Heart right ventricle (tissue), 16 donors: Measurements from ENCODE around the gene NT5M. TPM values are rescaled to one million over a fixed set of nuclear protein-coding genes. Genes with fewer than 3 reads are reported as not detected.
A peak's percentile ranks its signal among the peaks of the same experiment; 100 is the strongest.

Experiments used
- ATAC-seq, 8 donors: fragments of 200-7000 bp; cut with Tn5 transposase; one replicate each; pipeline ENCODE4 v1.9.1; 2020; ENCODE audit warnings: mild to moderate bottlenecking in 8 of 8, moderate library complexity in 8 of 8, moderate number of reproducible peaks in 1 of 8
- DNase-seq, 2 donors: peaks; one replicate each; pipeline ENCODE4 v3.0.0-alpha.2; 2020
- H3K27ac ChIP-seq, 10 donors: fragments of 200-600 bp; sonication (generic) in 2 of 10; one replicate each; pipeline versions ENCODE4 v1.5.0 to v1.8.0; 2020 to 2022; ENCODE audit warnings: mild to moderate bottlenecking in 3 of 10
- H3K27me3 ChIP-seq, 7 donors: fragments of 200-600 bp; one replicate each; pipeline ENCODE4 v1.8.0; 2021 to 2022; ENCODE audit warnings: mild to moderate bottlenecking in 2 of 7
- H3K36me3 ChIP-seq, 9 donors: fragments of 200-600 bp; sonication (generic) in 1 of 9; one replicate each; pipeline versions ENCODE4 v1.5.0 to v1.8.0; 2020 to 2022; ENCODE audit warnings: mild to moderate bottlenecking in 2 of 9
- H3K4me1 ChIP-seq, 9 donors: fragments of 200-600 bp; sonication (generic) in 1 of 9; one replicate each; pipeline versions ENCODE4 v1.5.0 to v1.8.0; 2020 to 2022; ENCODE audit warnings: mild to moderate bottlenecking in 4 of 9
- H3K4me3 ChIP-seq, 10 donors: fragments of 200-600 bp; sonication (generic) in 2 of 10; one replicate each; pipeline versions ENCODE4 v1.5.0 to v1.8.0; 2020 to 2022; ENCODE audit warnings: mild to moderate bottlenecking in 7 of 10, moderate library complexity in 2 of 10
- H3K9me3 ChIP-seq, 11 donors: fragments of 200-600 bp in 10 of 11; sonication (generic) in 2 of 11; one replicate each; pipeline versions ENCODE4 v1.5.0 to v1.8.0; 2013 to 2022; ENCODE audit warnings: mild to moderate bottlenecking in 2 of 11, control low read depth in 1 of 11, moderate library complexity in 1 of 11
- CTCF ChIP-seq, 9 donors: fragments of 200-600 bp; sonication (generic) in 2 of 9; IDR thresholded peaks; one replicate each; pipeline versions ENCODE4 v1.5.0 to v1.8.0; 2021 to 2022; ENCODE audit warnings: antibody characterized with exemption in 9 of 9, mild to moderate bottlenecking in 5 of 9, moderate library complexity in 1 of 9
- WGBS, 2 donors: extraction: QIAGEN DNeasy Blood & Tissue Kit; methylation state at CpG; one replicate each; pipeline ENCODE4 v1.1.7; 2013; ENCODE audit warnings: inconsistent platforms in 1 of 2; 5-methylcytosine and 5-hydroxymethylcytosine counted together
- intact Hi-C, 10 donors: fragments of 100-400 bp; cut with DNase I; formaldehyde crosslinking; loops; one replicate each; pipeline versions ENCODE4 v1.11.1 to v1.14.2; 2022
- polyA plus RNA-seq, 2 donors: library from polyadenylated mRNA; stranded (reverse); fragments of 200-250 nt; gene quantifications; one replicate each; pipeline ENCODE4 v1.2.3, GENCODE V29; 2013
- total RNA-seq, 10 donors: library from RNA; stranded (reverse); fragmentation: NEBNext Ultra II Directional in 3 of 10; extraction: Animal tissue kit (Norgen Biotek cat#: 25700) in 3 of 10; gene quantifications; one replicate each; pipeline versions ENCODE4 v1.2.1 to v1.2.4, GENCODE V29; 2021 to 2023
- donor health status: Arrhythmogenic right ventricular cardiomyopathy.
- donor health status: ischemic (EF 13 %, LVEDD 7.1; RV severe dilation, severe dysfunction).
- donor health status: healthy with polysubstance abuse.
- donor health status: DM: no; HTN: yes; CAD: no.
- donor health status: DM: no; HTN: no; CAD: no.
- donor health status: ischemic (EF 25% LVEDD 6.9; RV normal size, moderate dysfunction).
- donor health status: ischemic (EF 25% LVEDD 5.7; RV mildly dilated, moderate dysfunction).
- donor health status: healthy.
- donor health status: DM: yes; HTN: yes; CAD: no.
- donor health status: Ischemic cardiomyopathy.
- donor health status: ischemic (EF 35%, LVEDD 5.7; RV mildly dilated, moderate dysfunction).
- donor health status: nonischemic (EF 11% LVEDD 7.7; RV severe dilation, severe dysfunction).
- donor health status: DM: yes; HTN: yes; CAD: no.
- donor health status: PGD.
- donor health status: ischemic (EF 29% LVEDD 5.4; RV normal size, mild dysfunction).
- donor health status: nonischemic (EF 23%, LVEDD 6.1; RV moderate dilation, normal function).

Gene NT5M
- total and polyA plus RNA-seq, 12 donors, result 4.9 to 15.8 (median 9.8) TPM

- WGBS, 2 donors, result 0 to 1% methylated on average over 79 to 80 of the region's 80 CpGs
- Histone ChIP-seq H3K4me3 (peak within 1 kb of the TSS; percentile 85 to 100 (median 94)), H3K27me3 (no peaks in the 10 kb centered on the region), H3K9me3 (no peaks in the 10 kb centered on the region), H3K36me3 (peaks cover 0 to 8% (median 0%) of the 10 kb centered on the region in 9 donors), H3K4me1 (peaks cover 0 to 47% (median 33%) of the 10 kb centered on the region in 9 donors), H3K27ac (peak within 1 kb of the TSS; percentile 95 to 100 (median 98))
- peak; percentile 99 for DNase-seq
- peak; percentile 96 to 98 (median 97) for ATAC-seq
- intact Hi-C loops, result loop anchor here in 2 of 10 donors (2.0 to 5.0 kb wide), 2 partner anchors 44 to 128 kb away; partner anchors contain the start of gene FLCN (in 1 of the 2)
- no peak for TF ChIP-seq CTCF (IDR thresholded peaks at IDR 0.05)
Observed at GRCh38 chr17:17280613-17281549, 22.3 kb upstream of the NT5M start, which contains the start of gene COPS3. Gene COPS3 (minus strand): TSS chr17:17281246. CDS start chr17:17281186, 60 bp downstream.

GRCh38 chr17:17285951-17286350, 17.2 kb upstream of the NT5M start:
- no peak overlapping the region for H3K27ac ChIP-seq
- intact Hi-C loops, result no loop called here
- H3K27me3 ChIP-seq, result no peaks in the 10 kb centered on the region
- DNase-seq (no peak), ATAC-seq (no peak)
- WGBS, 2 donors, result 90 to 95% methylated on average over 5 of the region's 5 CpGs
- H3K4me1 ChIP-seq, result peaks cover 0 to 6% (median 4%) of the 10 kb centered on the region in 9 donors
- no peaks in the 10 kb centered on the region for H3K36me3 ChIP-seq
- H3K9me3 ChIP-seq, result no peaks in the 10 kb centered on the region
- H3K4me3 ChIP-seq, result no peak overlapping the region
- no peak for TF ChIP-seq CTCF (IDR thresholded peaks at IDR 0.05)

GRCh38 chr17:17289086-17289485, 14.1 kb upstream of the NT5M start:
- ATAC-seq (no peak), DNase-seq (no peak)
- intact Hi-C loops, result no loop called here
- H3K4me1 ChIP-seq, result no peaks in the 10 kb centered on the region
- no peak overlapping the region for H3K4me3 ChIP-seq
- no peaks in the 10 kb centered on the region for H3K9me3 ChIP-seq
- H3K27ac ChIP-seq, result no peak overlapping the region
- no peak for TF ChIP-seq CTCF (IDR thresholded peaks at IDR 0.05)
- WGBS, 2 donors, result 84 to 92% methylated on average over 4 of the region's 4 CpGs
- H3K27me3 ChIP-seq, result no peaks in the 10 kb centered on the region
- no peaks in the 10 kb centered on the region for H3K36me3 ChIP-seq

- no peaks in the 10 kb centered on the region for H3K9me3 ChIP-seq
- TF ChIP-seq CTCF (IDR thresholded peaks at IDR 0.05), result no peak
- intact Hi-C loops, result no loop called here
- ATAC-seq (no peak), DNase-seq (no peak)
- WGBS, 2 donors, result 76 to 79% methylated on average over 7 of the region's 7 CpGs
- no peaks in the 10 kb centered on the region for H3K27me3 ChIP-seq
- H3K4me3 ChIP-seq, result no peak overlapping the region
- no peaks in the 10 kb centered on the region for H3K4me1 ChIP-seq
- no peaks in the 10 kb centered on the region for H3K36me3 ChIP-seq
- no peak overlapping the region for H3K27ac ChIP-seq
Observed at GRCh38 chr17:17289701-17290100, 13.5 kb upstream of the NT5M start.
